Measurements from ENCODE around the gene SLC22A4.

Gene SLC22A4

GRCh38 chr5:132293992-132294727, at the start of gene SLC22A4:
SLC22A4 (plus strand) TSS chr5:132294394; CDS start chr5:132294617, 223 bp downstream.
- DNase-seq (ENCODE audit: low spot score): peak; percentile 87
- FAIRE-seq: peak; percentile 7

GRCh38 chr5:132245593-132245992, 48.6 kb upstream of the SLC22A4 start:
- no peak for FAIRE-seq
- DNase-seq (ENCODE audit: low spot score): no peak

- no peak for FAIRE-seq
Observed at GRCh38 chr5:132246806-132247205, 47.4 kb upstream of the SLC22A4 start.

GRCh38 chr5:132250547-132250946, 43.6 kb upstream of the SLC22A4 start:
- no peak for DNase-seq (ENCODE audit: low spot score)
- FAIRE-seq: no peak

More at GRCh38 chr5:132246806-132247205, 47.4 kb upstream of the SLC22A4 start:
- no peak for DNase-seq (ENCODE audit: low spot score)

GRCh38 chr5:132251220-132251725, 42.9 kb upstream of the SLC22A4 start:
- peak; percentile 96 for DNase-seq (ENCODE audit: low spot score)
- peak; percentile 94 for FAIRE-seq

GRCh38 chr5:132253008-132253441, 41.2 kb upstream of the SLC22A4 start:
- DNase-seq (ENCODE audit: low spot score) (no peak), FAIRE-seq (no peak)

GRCh38 chr5:132253452-132254320, 40.5 kb upstream of the SLC22A4 start:
- DNase-seq (ENCODE audit: low spot score) (no peak), FAIRE-seq (no peak)

GRCh38 chr5:132254321-132254977, 39.7 kb upstream of the SLC22A4 start:
- DNase-seq (ENCODE audit: low spot score) (no peak), FAIRE-seq (no peak)

- FAIRE-seq (no peak), DNase-seq (ENCODE audit: low spot score) (no peak)
Observed at GRCh38 chr5:132256086-132256782, 38.0 kb upstream of the SLC22A4 start.

GRCh38 chr5:132256783-132257130, 37.4 kb upstream of the SLC22A4 start:
- FAIRE-seq: no peak
- no peak for DNase-seq (ENCODE audit: low spot score)

GRCh38 chr5:132257131-132258101, 36.8 kb upstream of the SLC22A4 start, which contains the start of gene PDLIM4:
PDLIM4 (plus strand) TSS chr5:132257696; CDS start chr5:132257735, 39 bp downstream.
- no peak for DNase-seq (ENCODE audit: low spot score)
- no peak for FAIRE-seq

- FAIRE-seq: no peak
Observed at GRCh38 chr5:132258102-132259068, 35.8 kb upstream of the SLC22A4 start.

GRCh38 chr5:132259069-132259851, 34.9 kb upstream of the SLC22A4 start:
- FAIRE-seq (no peak), DNase-seq (ENCODE audit: low spot score) (no peak)

More at GRCh38 chr5:132258102-132259068, 35.8 kb upstream of the SLC22A4 start:
- DNase-seq (ENCODE audit: low spot score): no peak

- peak; percentile 60 for DNase-seq (ENCODE audit: low spot score)
- FAIRE-seq: no peak
Observed at GRCh38 chr5:132260051-132260450, 34.1 kb upstream of the SLC22A4 start.

- DNase-seq (ENCODE audit: low spot score) (peak; percentile 96), FAIRE-seq (peak; percentile 94)
Observed at GRCh38 chr5:132260714-132261551, 33.3 kb upstream of the SLC22A4 start.

GRCh38 chr5:132261881-132262845, 32.0 kb upstream of the SLC22A4 start:
- DNase-seq (ENCODE audit: low spot score) (no peak), FAIRE-seq (no peak)
